ENCODE results near the gene ZNF841.
A peak's percentile ranks its signal among the peaks of the same experiment; 100 is the strongest.
"Not testable (repeated sequence)": the region's sequence is repeated elsewhere in the genome, so short reads cannot be mapped to it uniquely, and the experiment has no call there.

Gene ZNF841

GRCh38 chr19:52066258-52066863, 29.2 kb downstream of the ZNF841 start:
- no peak for DNase-seq

GRCh38 chr19:52065399-52065798, 30.2 kb downstream of the ZNF841 start:
- no peak for DNase-seq

GRCh38 chr19:52056480-52056879, 39.1 kb downstream of the ZNF841 start:
- not testable (repeated sequence) for DNase-seq

GRCh38 chr19:52051736-52052135, 43.8 kb downstream of the ZNF841 start:
- not testable (repeated sequence) for DNase-seq

- DNase-seq: peak; percentile 96
Measured at GRCh38 chr19:52048555-52049501, 46.7 kb downstream of the ZNF841 start, which contains the start of gene ZNF432. ZNF432 (minus strand) TSS chr19:52048838; CDS start chr19:52046868, 1,970 bp downstream.

GRCh38 chr19:52039169-52039568, 56.4 kb downstream of the ZNF841 start:
- DNase-seq: no peak

GRCh38 chr19:52034051-52034728, 61.4 kb downstream of the ZNF841 start:
- DNase-seq: no peak

GRCh38 chr19:52028780-52029123, 66.8 kb downstream of the ZNF841 start:
- no peak for DNase-seq

GRCh38 chr19:52028027-52028779, 67.4 kb downstream of the ZNF841 start, which contains the start of gene ZNF614:
ZNF614 (minus strand) TSS chr19:52028379; CDS start chr19:52025745, 2,634 bp downstream.
- peak; percentile 86 for DNase-seq

GRCh38 chr19:52026255-52026990, 69.1 kb downstream of the ZNF841 start:
- not testable (repeated sequence) for DNase-seq

GRCh38 chr19:52024478-52024877, 71.1 kb downstream of the ZNF841 start:
- DNase-seq: not testable (repeated sequence)

GRCh38 chr19:52022193-52022592, 73.4 kb downstream of the ZNF841 start:
- no peak for DNase-seq

- no peak for DNase-seq
Measured at GRCh38 chr19:52020506-52020905, 75.1 kb downstream of the ZNF841 start.

All from inflammatory macrophage treated with lipopolysaccharide for 4 hours (primary cell).